ENCODE data around the gene MGAT5B.

DNA sequence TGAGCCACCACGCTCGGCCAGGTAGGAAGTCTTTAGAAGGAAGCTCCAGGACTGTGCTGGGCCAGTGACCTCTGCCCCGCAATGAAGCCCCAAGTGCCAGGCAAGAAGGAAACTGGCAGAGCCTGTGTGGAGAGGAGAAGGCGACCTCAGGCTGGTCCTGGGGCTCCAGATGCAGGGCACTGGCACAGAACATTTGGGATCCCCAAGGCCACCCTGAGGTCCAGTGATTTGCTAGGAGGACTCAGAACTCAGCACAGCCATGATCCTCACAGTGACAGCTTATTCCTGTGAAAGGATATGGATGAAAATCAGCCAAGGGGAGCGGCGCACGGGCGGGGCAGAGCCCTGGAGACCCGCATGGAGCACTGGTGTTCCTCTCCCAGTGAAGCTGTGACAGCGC, 24.1 kb downstream of the MGAT5B start:
- no peak for TF ChIP-seq POLR2A (IDR thresholded peaks at IDR 0.05)
- TF ChIP-seq CTCF (IDR thresholded peaks at IDR 0.05), result no peak
